ENCODE results near the gene IKZF3. TPM values are rescaled to one million over a fixed set of nuclear protein-coding genes. Genes with fewer than 3 reads are reported as not detected.

IKZF3 gene
- total RNA-seq, 1 experiment from 2014 or later: 0.22 TPM

GRCh38 chr17:39757931-39758873, 105.9 kb downstream of the IKZF3 start:
- Histone ChIP-seq H3T11ph (ENCODE audit: low read length) (no peak overlapping the region), H3K9ac (ENCODE audit: extremely low read depth, insufficient read length, low read length) (no peak overlapping the region), H3K23me2 (ENCODE audit: insufficient read length, low read depth, low read length, poor library complexity, severe bottlenecking) (peaks cover 3% of the 10 kb centered on the region), H4K5ac (ENCODE audit: insufficient read length, low read depth, low read length) (no peak overlapping the region), H2BK15ac (ENCODE audit: low read depth, low read length) (no peak overlapping the region), H3K27me3 (ENCODE audit: insufficient read depth, low read length) (no peaks in the 10 kb centered on the region), H3K14ac (ENCODE audit: insufficient read depth, low read length) (no peak overlapping the region), H3K56ac (ENCODE audit: insufficient read length, low read depth, low read length) (no peak overlapping the region), H3K4me1 (ENCODE audit: insufficient read depth, low read length) (peaks cover 2% of the 10 kb centered on the region; the same call in 1 of the 2 replicates), H4K8ac (replicated peaks; ENCODE audit: insufficient read length, low read depth, low read length) (no peak overlapping the region), H3K79me2 (ENCODE audit: insufficient read depth, low read length) (no peaks in the 10 kb centered on the region), H3K4ac (ENCODE audit: low read depth, low read length) (no peak overlapping the region), H3K79me1 (ENCODE audit: insufficient read depth, low read depth, low read length, poor library complexity, severe bottlenecking) (no peaks in the 10 kb centered on the region), H2AK5ac (ENCODE audit: insufficient read length, low read length) (no peak overlapping the region), H3K27ac (ENCODE audit: insufficient read length, low read depth, low read length) (no peak overlapping the region), H4K20me1 (ENCODE audit: control insufficient read depth, insufficient read depth, insufficient read length) (peaks cover 2% of the 10 kb centered on the region), H2BK120ac (ENCODE audit: low read depth, low read length, poor library complexity, severe bottlenecking) (no peak overlapping the region), H2AFZ (ENCODE audit: low read length) (no peak overlapping the region), H2BK20ac (ENCODE audit: low read depth, low read length, poor library complexity, severe bottlenecking) (no peak overlapping the region), H3K18ac (ENCODE audit: insufficient read length, low read depth, low read length) (no peak overlapping the region), H4K91ac (ENCODE audit: insufficient read length, low read depth, low read length) (no peak overlapping the region), H3K23ac (ENCODE audit: insufficient read length, low read depth, low read length) (no peak overlapping the region), H2BK5ac (ENCODE audit: insufficient read length, low read length) (no peak overlapping the region), H2BK12ac (ENCODE audit: insufficient read length, low read depth, low read length) (no peak overlapping the region), H3K4me2 (ENCODE audit: insufficient read depth, insufficient read length, low read length) (no peak overlapping the region), H3K9me3 (ENCODE audit: control insufficient read depth, low read depth, low read length) (no peaks in the 10 kb centered on the region)
- no peak for DNase-seq
- Mint-ChIP-seq H3K27ac (no peak overlapping the region), H3K4me1 (peaks cover 30 to 40% of the 10 kb centered on the region in 2 experiments), H3K36me3 (ENCODE audit: insufficient read depth in 1 of 3, low read depth in 3 of 3) (peaks cover 0 to 3% (median 0%) of the 10 kb centered on the region in 3 experiments; a peak in 1 of 7 replicates), H3K9me3 (no peaks in the 10 kb centered on the region; a peak in 2 of 5 replicates), H3K27me3 (ENCODE audit: low read depth) (peaks cover 29% of the 10 kb centered on the region), H3K4me3 (no peak overlapping the region)
- no CpG with 5 or more reads among the region's 12 CpGs for WGBS (ENCODE audit: extremely low coverage, insufficient read length, low lambda C conversion rate)
- no peak for TF ChIP-seq CTCF (conservative IDR thresholded peaks at IDR 0.05)

Measured in H9 (cell line).